Omental fat pad (tissue), 4 donors: ENCODE measurements around the gene IMPA2. TPM values are rescaled to one million over a fixed set of nuclear protein-coding genes. Genes with fewer than 3 reads are reported as not detected.
"Not testable (repeated sequence)": the region's sequence is repeated elsewhere in the genome, so short reads cannot be mapped to it uniquely, and the experiment has no call there.

Source experiments
- ATAC-seq: fragments of 150-250 bp; one replicate; pipeline ENCODE4 v1.9.1; 2016; ENCODE audit warnings: mild to moderate bottlenecking, moderate library complexity; ENCODE audit not compliant: low FRiP score
- DNase-seq: peaks from one replicate; pipeline ENCODE4 v3.0.0-alpha.2; 2019; ENCODE audit warnings: low spot score
- CTCF ChIP-seq, 3 donors: fragments of 450-650 bp; IDR thresholded peaks; one replicate each; pipeline ENCODE4 v1.5.1; 2016 to 2017; ENCODE audit warnings: antibody characterized with exemption in 3 of 3, mild to moderate bottlenecking in 3 of 3, moderate library complexity in 2 of 3
- total RNA-seq, 4 donors: library from RNA; depleted of rRNA; stranded (reverse); fragments of >200 nt; gene quantifications; one replicate each; pipeline ENCODE4 v1.1.0, GENCODE V29; 2016

Gene IMPA2
- total RNA-seq, 4 donors from 2014 or later: 18.7 to 31.6 (median 27.7) TPM

- no peak for TF ChIP-seq CTCF (IDR thresholded peaks at IDR 0.05)
Observed at GRCh38 chr18:11969904-11970835, 11.1 kb upstream of the IMPA2 start.

GRCh38 chr18:11970836-11971226 lies 10.5 kb upstream of the IMPA2 start:
- ATAC-seq, DNase-seq: not testable (repeated sequence)

More at GRCh38 chr18:11969904-11970835, 11.1 kb upstream of the IMPA2 start:
- ATAC-seq (no peak), DNase-seq (no peak)

GRCh38 chr18:11972371-11973174 lies 8.7 kb upstream of the IMPA2 start:
- DNase-seq: no peak
- no peak for TF ChIP-seq CTCF (IDR thresholded peaks at IDR 0.05)
- ATAC-seq: no peak

- DNase-seq (no peak), ATAC-seq (no peak)
- no peak for TF ChIP-seq CTCF (IDR thresholded peaks at IDR 0.05)
Observed at GRCh38 chr18:11974741-11975325, 6.5 kb upstream of the IMPA2 start.

GRCh38 chr18:11975723-11976122 lies 5.6 kb upstream of the IMPA2 start:
- no peak for ATAC-seq
- no peak for TF ChIP-seq CTCF (IDR thresholded peaks at IDR 0.05)
- no peak for DNase-seq

GRCh38 chr18:11976315-11977152 lies 4.8 kb upstream of the IMPA2 start:
- DNase-seq: no peak
- ATAC-seq: no peak
- TF ChIP-seq CTCF (IDR thresholded peaks at IDR 0.05): no peak
